22Rv1 (cell line): ENCODE measurements around the gene MFAP2.

Experiments used
- ZFX ChIP-seq: fragments of 450-650 bp; IDR thresholded peaks from 2 replicates; pipeline ENCODE4 v1.6.1; 2017; ENCODE audit warnings: antibody characterized with exemption, borderline replicate concordance
- TF ChIP-seq, protein P1 (sequence below): fragments of 450-650 bp; IDR thresholded peaks from 2 replicates; pipeline ENCODE4 v1.5.1; 2017; ENCODE audit warnings: mild to moderate bottlenecking

GRCh38 chr1:16961297-16962133 is 18.9 kb downstream of the MFAP2 start:
- TF ChIP-seq, protein P1, sequence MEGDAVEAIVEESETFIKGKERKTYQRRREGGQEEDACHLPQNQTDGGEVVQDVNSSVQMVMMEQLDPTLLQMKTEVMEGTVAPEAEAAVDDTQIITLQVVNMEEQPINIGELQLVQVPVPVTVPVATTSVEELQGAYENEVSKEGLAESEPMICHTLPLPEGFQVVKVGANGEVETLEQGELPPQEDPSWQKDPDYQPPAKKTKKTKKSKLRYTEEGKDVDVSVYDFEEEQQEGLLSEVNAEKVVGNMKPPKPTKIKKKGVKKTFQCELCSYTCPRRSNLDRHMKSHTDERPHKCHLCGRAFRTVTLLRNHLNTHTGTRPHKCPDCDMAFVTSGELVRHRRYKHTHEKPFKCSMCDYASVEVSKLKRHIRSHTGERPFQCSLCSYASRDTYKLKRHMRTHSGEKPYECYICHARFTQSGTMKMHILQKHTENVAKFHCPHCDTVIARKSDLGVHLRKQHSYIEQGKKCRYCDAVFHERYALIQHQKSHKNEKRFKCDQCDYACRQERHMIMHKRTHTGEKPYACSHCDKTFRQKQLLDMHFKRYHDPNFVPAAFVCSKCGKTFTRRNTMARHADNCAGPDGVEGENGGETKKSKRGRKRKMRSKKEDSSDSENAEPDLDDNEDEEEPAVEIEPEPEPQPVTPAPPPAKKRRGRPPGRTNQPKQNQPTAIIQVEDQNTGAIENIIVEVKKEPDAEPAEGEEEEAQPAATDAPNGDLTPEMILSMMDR: no peak
- TF ChIP-seq ZFX: no peak
